ENCODE results near the gene BACH2. TPM values are rescaled to one million over a fixed set of nuclear protein-coding genes. Genes with fewer than 3 reads are reported as not detected.

The BACH2 gene
- total RNA-seq, result 10 to 100 TPM in 1 of 5 donors, 1 to 10 TPM in 3, not detected in 1; 1.4 to 10.8 (median 3.2) TPM
- under 1 TPM; 0.19 to 0.46 (median 0.25) TPM for polyA plus RNA-seq
- long read RNA-seq, donor 1, result 0 reads
- long read RNA-seq, donor 2, result 0 reads
- long read RNA-seq, donor 3, partial matches to known transcripts, result 0 of 1 reads
- long read RNA-seq, donor 3, other reads (novel, unspliced or antisense), result 0 of 1 reads
- long read RNA-seq, donor 4, result 0 reads
- long read RNA-seq, donor 5, result 0 reads
- long read RNA-seq, donor 6, partial matches to known transcripts, result 0 of 1 reads
- long read RNA-seq, donor 6, other reads (novel, unspliced or antisense), result 0 of 1 reads
- long read RNA-seq, donor 7, result 0 reads
- long read RNA-seq, donor 8, result 0 reads
- long read RNA-seq, donor 9, result 0 reads
- long read RNA-seq, donor 10, result 0 reads

- 0 to 1% (median 0%) methylated on average over 29 to 112 of the region's 112 CpGs for WGBS, 5 donors
- H3K27ac ChIP-seq, result peak within 1 kb of the TSS; percentile 69 to 88 (median 83)
- TF ChIP-seq POLR2AphosphoS5 (IDR thresholded peaks at IDR 0.05), result peak; percentile 50 to 77 (median 69)
- TF ChIP-seq EP300 (IDR thresholded peaks at IDR 0.05), result no peak
- no peak for TF ChIP-seq POLR2A (IDR thresholded peaks at IDR 0.05)
- peak in 1 of 7 experiments; percentile 42 for TF ChIP-seq CTCF (IDR thresholded peaks at IDR 0.05)
- peaks cover 0 to 43% (median 17%) of the 10 kb centered on the region in 3 donors for H3K27me3 ChIP-seq
- H3K9me3 ChIP-seq, result no peaks in the 10 kb centered on the region
- intact Hi-C loops (cut with DNase I; ENCODE audit: low total_unique reads), result loop anchor here (10.0 kb wide), 2 partner anchors 72 to 332 kb away; no protein-coding TSS in a partner anchor
- peak within 1 kb of the TSS; percentile 66 to 88 (median 80) for H3K4me3 ChIP-seq
- no peaks in the 10 kb centered on the region for H3K36me3 ChIP-seq
- H3K4me1 ChIP-seq, result peaks cover 9 to 22% (median 21%) of the 10 kb centered on the region in 4 donors
- DNase-seq, result peak; percentile 95 to 98
Observed at GRCh38 chr6:90296341-90297114, at the start of gene BACH2. Gene BACH2 (minus strand): TSS chr6:90296843. CDS start chr6:90008844, 287,999 bp downstream.

DNA sequence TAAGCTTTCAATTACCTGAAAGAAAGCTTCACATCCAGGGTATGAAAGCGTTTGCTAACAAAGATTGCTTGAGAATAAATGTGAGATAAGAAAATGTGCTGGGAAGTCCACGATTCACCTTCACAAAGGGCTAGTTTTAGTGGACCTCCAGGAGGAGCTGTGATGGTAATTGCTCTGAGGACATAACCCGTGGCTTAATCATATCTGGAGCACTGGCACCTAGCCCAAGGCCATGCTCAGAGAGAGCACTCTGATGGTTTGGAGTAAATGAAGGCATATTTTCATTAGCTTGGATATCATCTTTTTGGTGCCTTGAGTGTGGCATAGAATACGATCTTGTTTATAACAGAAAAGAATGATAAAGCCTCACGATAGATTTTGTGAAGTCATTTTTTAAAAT is 46.9 kb upstream of the BACH2 start:
- Histone ChIP-seq H3K9me3 (no peaks in the 10 kb centered on the region), H3K36me3 (no peaks in the 10 kb centered on the region), H3K27me3 (peaks cover 0 to 4% (median 0%) of the 10 kb centered on the region in 3 donors), H3K4me1 (no peaks in the 10 kb centered on the region), H3K4me3 (no peak overlapping the region), H3K27ac (no peak overlapping the region)
- WGBS, 5 donors, result 51 to 62% (median 54%) methylated on average over 5 of the region's 5 CpGs
- intact Hi-C loops (cut with DNase I; ENCODE audit: low total_unique reads), result no loop called here
- TF ChIP-seq POLR2A (IDR thresholded peaks at IDR 0.05) (no peak), EP300 (IDR thresholded peaks at IDR 0.05) (no peak), CTCF (IDR thresholded peaks at IDR 0.05) (no peak), POLR2AphosphoS5 (IDR thresholded peaks at IDR 0.05) (no peak)
- DNase-seq, result no peak

DNA sequence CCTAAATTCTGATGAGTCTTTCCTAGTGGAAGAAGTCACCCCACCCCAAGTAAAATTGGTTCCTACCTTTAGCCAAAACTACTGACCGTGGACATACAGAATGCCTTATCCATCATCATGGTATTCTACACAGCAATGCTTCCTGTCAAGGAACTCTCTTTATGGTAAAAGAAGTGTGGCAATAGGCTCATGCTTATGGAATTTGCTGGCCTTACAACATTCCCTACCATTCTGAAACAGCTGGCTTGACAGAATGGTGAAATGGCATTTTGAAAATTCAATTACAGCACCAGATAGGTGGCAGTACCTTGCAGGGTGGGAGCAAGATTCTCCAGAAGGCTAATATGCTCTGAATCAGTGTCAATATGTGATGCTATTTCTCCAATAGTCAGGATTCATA is 41.8 kb upstream of the BACH2 start:
- 82 to 94% (median 93%) methylated on average over 1 of the region's 1 CpG for WGBS, 5 donors
- intact Hi-C loops (cut with DNase I; ENCODE audit: low total_unique reads), result no loop called here
- Histone ChIP-seq H3K27me3 (no peaks in the 10 kb centered on the region), H3K36me3 (no peaks in the 10 kb centered on the region), H3K27ac (no peak overlapping the region), H3K4me1 (no peaks in the 10 kb centered on the region), H3K4me3 (no peak overlapping the region), H3K9me3 (no peaks in the 10 kb centered on the region)
- DNase-seq, result no peak
- no peak for TF ChIP-seq POLR2A (IDR thresholded peaks at IDR 0.05)
- no peak for TF ChIP-seq EP300 (IDR thresholded peaks at IDR 0.05)
- no peak for TF ChIP-seq CTCF (IDR thresholded peaks at IDR 0.05)
- no peak for TF ChIP-seq POLR2AphosphoS5 (IDR thresholded peaks at IDR 0.05)

DNA sequence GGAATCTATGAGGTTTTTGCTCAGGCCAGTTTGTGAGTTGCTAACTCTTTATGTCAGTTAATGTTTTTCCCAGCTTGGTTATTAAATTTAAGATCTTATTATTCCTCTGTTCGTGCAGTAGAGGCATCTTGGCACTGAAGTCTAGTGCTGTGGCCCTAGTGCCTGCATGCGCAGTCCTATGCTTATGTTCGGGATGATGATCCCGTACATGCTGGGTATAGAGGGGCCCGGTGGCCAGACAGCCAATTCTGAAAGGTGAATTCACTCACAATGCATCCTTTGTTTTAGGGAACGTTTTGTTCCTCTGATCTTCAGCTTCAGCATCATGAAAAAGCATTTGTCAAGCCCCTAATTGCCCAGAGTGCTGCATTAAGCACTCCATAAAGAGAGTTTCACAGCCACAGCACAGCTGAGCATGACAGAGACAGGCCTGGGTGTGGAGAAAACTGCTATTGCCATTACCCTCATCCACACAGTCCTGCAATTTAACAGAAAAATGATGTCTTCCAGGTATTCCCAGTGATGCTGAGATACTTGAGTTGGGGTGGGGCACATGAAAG is 39.8 kb upstream of the BACH2 start:
- Histone ChIP-seq H3K4me1 (no peaks in the 10 kb centered on the region), H3K27me3 (no peaks in the 10 kb centered on the region), H3K4me3 (no peak overlapping the region), H3K27ac (no peak overlapping the region), H3K36me3 (no peaks in the 10 kb centered on the region), H3K9me3 (no peaks in the 10 kb centered on the region)
- TF ChIP-seq CTCF (IDR thresholded peaks at IDR 0.05), result no peak
- TF ChIP-seq POLR2AphosphoS5 (IDR thresholded peaks at IDR 0.05), result no peak
- TF ChIP-seq EP300 (IDR thresholded peaks at IDR 0.05), result no peak
- TF ChIP-seq POLR2A (IDR thresholded peaks at IDR 0.05), result no peak
- intact Hi-C loops (cut with DNase I; ENCODE audit: low total_unique reads), result no loop called here
- WGBS, 5 donors, result 57 to 75% (median 61%) methylated on average over 6 of the region's 6 CpGs
- DNase-seq, result no peak

Measured in stomach (tissue), 19 donors.